HepG2 (cell line): Measurements from ENCODE around the gene FCN3. TPM values are rescaled to one million over a fixed set of nuclear protein-coding genes. Genes with fewer than 3 reads are reported as not detected.

ENCODE experiments used
- ARNT2 ChIP-seq: sonication (generic); formaldehyde crosslinking; IDR thresholded peaks from 2 replicates; pipeline ENCODE4 v1.8.0; 2022; ENCODE audit warnings: mild to moderate bottlenecking, low read depth, missing genetic modification reagents, moderate library complexity
- IRF2 ChIP-seq: IDR thresholded peaks from 2 replicates; pipeline ENCODE4 v1.6.1; 2018; ENCODE audit warnings: missing genetic modification reagents, missing compliant biosample characterization
- KDM6A ChIP-seq: IDR thresholded peaks from 2 replicates; pipeline ENCODE4 v1.6.1; 2016; ENCODE audit warnings: low read depth
- NFYB ChIP-seq: sonication (generic); formaldehyde crosslinking; IDR thresholded peaks from 2 replicates; pipeline ENCODE4 v1.4.0; 2020; ENCODE audit warnings: missing genetic modification reagents
- PRMT3 ChIP-seq: sonication (generic); formaldehyde crosslinking; IDR thresholded peaks from 2 replicates; pipeline ENCODE4 v1.8.1; 2022; ENCODE audit warnings: low read depth, mild to moderate bottlenecking, moderate library complexity, missing genetic modification reagents, borderline replicate concordance
- SCMH1 ChIP-seq: sonication (generic); formaldehyde crosslinking; IDR thresholded peaks from 2 replicates; pipeline ENCODE4 v1.9.0; 2021; ENCODE audit warnings: missing genetic modification reagents, mild to moderate bottlenecking, borderline replicate concordance
- SMARCC2 ChIP-seq: fragments of 450-650 bp; IDR thresholded peaks from 2 replicates; pipeline ENCODE4 v1.6.1; 2017; ENCODE audit warnings: antibody characterized with exemption, mild to moderate bottlenecking
- SP1 ChIP-seq, 2 experiments: fragments of 450-650 bp in 1 of 2; sonication (generic) in 1 of 2; formaldehyde crosslinking in 1 of 2; IDR thresholded peaks; 2 replicates each; pipeline versions ENCODE4 v1.4.0 to v1.6.1; 2016 to 2020; ENCODE audit warnings: missing genetic modification reagents in 1 of 2
- STAG1 ChIP-seq: sonication (generic); formaldehyde crosslinking; IDR thresholded peaks from 2 replicates; pipeline ENCODE4 v1.4.0; 2020; ENCODE audit warnings: missing genetic modification reagents
- ZBTB7B ChIP-seq: sonication (generic); formaldehyde crosslinking; IDR thresholded peaks from 2 replicates; pipeline ENCODE4 v1.4.0; 2020; ENCODE audit warnings: missing genetic modification reagents
- ZNF33B ChIP-seq: sonication (generic); formaldehyde crosslinking; IDR thresholded peaks from 2 replicates; pipeline ENCODE4 v1.5.1; 2020; ENCODE audit warnings: mild to moderate bottlenecking, missing genetic modification reagents
- ZNF44 ChIP-seq: sonication (generic); formaldehyde crosslinking; IDR thresholded peaks from 2 replicates; pipeline ENCODE4 v1.5.1; 2020; ENCODE audit warnings: mild to moderate bottlenecking, missing genetic modification reagents
- ZNF496 ChIP-seq: sonication (generic); formaldehyde crosslinking; IDR thresholded peaks from 2 replicates; pipeline ENCODE4 v1.8.1; 2023; ENCODE audit warnings: mild to moderate bottlenecking, moderate library complexity, missing genetic modification reagents; ENCODE audit not compliant: insufficient replicate concordance
- ZNF678 ChIP-seq: sonication (generic); formaldehyde crosslinking; IDR thresholded peaks from 2 replicates; pipeline ENCODE4 v1.4.0; 2020; ENCODE audit warnings: mild to moderate bottlenecking, missing genetic modification reagents
- ZNF839 ChIP-seq: sonication (generic); formaldehyde crosslinking; IDR thresholded peaks from 2 replicates; pipeline ENCODE4 v1.4.0; 2020; ENCODE audit warnings: missing genetic modification reagents, mild to moderate bottlenecking, borderline replicate concordance
- polyA plus RNA-seq, 8 experiments: library from polyadenylated mRNA; depleted of rRNA in 3 of 8; stranded (reverse) in 7 of 8; unstranded in 1 of 8; fragments of >200 nt; fragmentation: Illumina TruSeq in 4 of 8; extraction: Trizol in 4 of 8; gene quantifications; 2 replicates each; pipeline versions ENCODE4 v1.2.1 to v1.2.3, GENCODE V29; 2011 to 2016; ENCODE audit warnings: low read depth in 4 of 8, missing spikeins in 1 of 8, mixed read lengths in 1 of 8; ENCODE audit not compliant: insufficient read depth in 1 of 8
- total RNA-seq, 5 experiments: library from RNA; depleted of rRNA; stranded (reverse); fragments of >200 nt; fragmentation: Illumina TruSeq; extraction: Trizol; gene quantifications; 2 replicates each; pipeline ENCODE4 v1.2.3, GENCODE V29; 2016; ENCODE audit warnings: low read depth in 1 of 5
- TF ChIP-seq, protein P1 (sequence below): sonication (generic); formaldehyde crosslinking; IDR thresholded peaks from 2 replicates; pipeline ENCODE4 v1.8.0; 2022; ENCODE audit warnings: missing genetic modification reagents, mild to moderate bottlenecking, borderline replicate concordance
- TF ChIP-seq, protein P2 (sequence below): sonication (generic); formaldehyde crosslinking; IDR thresholded peaks from 2 replicates; pipeline ENCODE4 v1.4.0; 2020; ENCODE audit warnings: missing genetic modification reagents
- TF ChIP-seq, protein P3 (sequence below): sonication (generic); formaldehyde crosslinking; IDR thresholded peaks from 2 replicates; pipeline ENCODE4 v1.5.1; 2020; ENCODE audit warnings: missing genetic modification reagents, mild to moderate bottlenecking, borderline replicate concordance
- TF ChIP-seq, protein P4 (sequence below), 2 experiments: sonication (generic) in 1 of 2; formaldehyde crosslinking in 1 of 2; IDR thresholded peaks; 2 replicates each; pipeline versions ENCODE4 v1.4.0 to v1.6.1; 2018 to 2020; ENCODE audit warnings: missing genetic modification reagents in 2 of 2, borderline replicate concordance in 1 of 2, low read depth in 1 of 2, mild to moderate bottlenecking in 1 of 2, missing biosample characterization in 1 of 2
- TF ChIP-seq, protein P5 (sequence below): sonication (generic); formaldehyde crosslinking; IDR thresholded peaks from 2 replicates; pipeline ENCODE4 v1.4.0; 2020; ENCODE audit warnings: missing genetic modification reagents

FCN3 gene
- total and polyA plus RNA-seq, 2 of the 13 experiments (the other 11 are each of a cell fraction or from before 2014, with no cell fraction given): not detected

DNA sequence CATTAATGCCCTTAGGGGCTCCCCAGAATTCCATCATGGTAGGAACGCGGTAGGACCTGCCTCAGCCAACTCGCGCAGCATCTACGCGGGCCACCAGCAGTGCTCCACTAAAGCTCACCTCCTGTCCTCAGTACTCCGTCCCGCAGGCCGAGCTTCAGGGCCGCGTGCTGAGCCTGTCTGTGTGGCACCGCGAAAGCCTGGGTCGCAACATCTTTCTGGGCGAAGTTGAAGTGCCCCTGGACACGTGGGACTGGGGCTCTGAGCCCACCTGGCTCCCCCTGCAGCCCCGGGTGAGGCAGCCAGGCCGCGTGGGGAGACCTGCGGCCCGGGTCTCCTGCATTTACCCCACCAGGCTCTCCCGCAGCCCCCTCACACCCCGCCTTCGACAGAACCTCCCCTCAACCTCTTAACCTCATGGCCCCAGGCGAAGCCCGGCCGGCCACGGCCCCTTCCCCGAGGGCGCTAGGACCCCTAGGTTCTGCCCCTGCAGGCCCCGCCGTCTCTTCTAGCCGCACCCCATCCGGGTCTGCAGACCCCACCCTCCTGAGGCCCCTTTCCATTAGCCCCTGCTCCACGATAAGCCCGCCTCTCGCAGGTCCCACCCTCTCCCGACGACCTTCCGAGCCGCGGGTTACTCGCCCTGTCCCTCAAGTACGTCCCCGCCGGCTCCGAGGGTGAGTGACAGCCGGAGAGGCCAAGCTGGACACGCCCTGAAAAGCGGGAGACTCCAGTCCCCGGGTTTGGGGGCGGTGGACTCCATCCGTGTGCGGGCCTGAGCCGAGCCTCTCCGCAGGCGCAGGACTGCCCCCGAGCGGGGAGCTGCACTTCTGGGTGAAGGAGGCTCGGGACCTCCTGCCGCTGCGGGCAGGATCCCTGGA is 23.7 kb downstream of the FCN3 start (continued):
- no peak for TF ChIP-seq IRF2 (CRISPR knock-in tag)
- 0 out of 2 replicates have a peak, but pooled peaks have one; percentile 24 for TF ChIP-seq ZBTB7B (CRISPR knock-in tag)
- TF ChIP-seq ARNT2 (CRISPR knock-in tag): no peak
- TF ChIP-seq, protein P1, sequence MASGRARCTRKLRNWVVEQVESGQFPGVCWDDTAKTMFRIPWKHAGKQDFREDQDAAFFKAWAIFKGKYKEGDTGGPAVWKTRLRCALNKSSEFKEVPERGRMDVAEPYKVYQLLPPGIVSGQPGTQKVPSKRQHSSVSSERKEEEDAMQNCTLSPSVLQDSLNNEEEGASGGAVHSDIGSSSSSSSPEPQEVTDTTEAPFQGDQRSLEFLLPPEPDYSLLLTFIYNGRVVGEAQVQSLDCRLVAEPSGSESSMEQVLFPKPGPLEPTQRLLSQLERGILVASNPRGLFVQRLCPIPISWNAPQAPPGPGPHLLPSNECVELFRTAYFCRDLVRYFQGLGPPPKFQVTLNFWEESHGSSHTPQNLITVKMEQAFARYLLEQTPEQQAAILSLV (CRISPR knock-in tag): peak; percentile 52; the same call in 1 of the 2 replicates
- TF ChIP-seq, protein P2, sequence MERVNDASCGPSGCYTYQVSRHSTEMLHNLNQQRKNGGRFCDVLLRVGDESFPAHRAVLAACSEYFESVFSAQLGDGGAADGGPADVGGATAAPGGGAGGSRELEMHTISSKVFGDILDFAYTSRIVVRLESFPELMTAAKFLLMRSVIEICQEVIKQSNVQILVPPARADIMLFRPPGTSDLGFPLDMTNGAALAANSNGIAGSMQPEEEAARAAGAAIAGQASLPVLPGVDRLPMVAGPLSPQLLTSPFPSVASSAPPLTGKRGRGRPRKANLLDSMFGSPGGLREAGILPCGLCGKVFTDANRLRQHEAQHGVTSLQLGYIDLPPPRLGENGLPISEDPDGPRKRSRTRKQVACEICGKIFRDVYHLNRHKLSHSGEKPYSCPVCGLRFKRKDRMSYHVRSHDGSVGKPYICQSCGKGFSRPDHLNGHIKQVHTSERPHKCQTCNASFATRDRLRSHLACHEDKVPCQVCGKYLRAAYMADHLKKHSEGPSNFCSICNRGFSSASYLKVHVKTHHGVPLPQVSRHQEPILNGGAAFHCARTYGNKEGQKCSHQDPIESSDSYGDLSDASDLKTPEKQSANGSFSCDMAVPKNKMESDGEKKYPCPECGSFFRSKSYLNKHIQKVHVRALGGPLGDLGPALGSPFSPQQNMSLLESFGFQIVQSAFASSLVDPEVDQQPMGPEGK: peak; percentile 25; the same call in 1 of the 2 replicates
- no peak for TF ChIP-seq SP1 (IDR thresholded peaks at IDR 0.05)
- TF ChIP-seq SP1 (CRISPR knock-in tag; IDR thresholded peaks at IDR 0.05): 0 out of 2 replicates have a peak, but pooled peaks have one; percentile 3
- TF ChIP-seq STAG1: 0 out of 2 replicates have a peak, but pooled peaks have one; percentile 28
- TF ChIP-seq ZNF44 (CRISPR knock-in tag): no peak
- peak; percentile 52 for TF ChIP-seq NFYB
- no peak for TF ChIP-seq PRMT3 (CRISPR knock-in tag)
- TF ChIP-seq SCMH1 (CRISPR knock-in tag): no peak
- no peak for TF ChIP-seq ZNF678
- no peak for TF ChIP-seq ZNF33B (CRISPR knock-in tag)
- TF ChIP-seq, protein P3, sequence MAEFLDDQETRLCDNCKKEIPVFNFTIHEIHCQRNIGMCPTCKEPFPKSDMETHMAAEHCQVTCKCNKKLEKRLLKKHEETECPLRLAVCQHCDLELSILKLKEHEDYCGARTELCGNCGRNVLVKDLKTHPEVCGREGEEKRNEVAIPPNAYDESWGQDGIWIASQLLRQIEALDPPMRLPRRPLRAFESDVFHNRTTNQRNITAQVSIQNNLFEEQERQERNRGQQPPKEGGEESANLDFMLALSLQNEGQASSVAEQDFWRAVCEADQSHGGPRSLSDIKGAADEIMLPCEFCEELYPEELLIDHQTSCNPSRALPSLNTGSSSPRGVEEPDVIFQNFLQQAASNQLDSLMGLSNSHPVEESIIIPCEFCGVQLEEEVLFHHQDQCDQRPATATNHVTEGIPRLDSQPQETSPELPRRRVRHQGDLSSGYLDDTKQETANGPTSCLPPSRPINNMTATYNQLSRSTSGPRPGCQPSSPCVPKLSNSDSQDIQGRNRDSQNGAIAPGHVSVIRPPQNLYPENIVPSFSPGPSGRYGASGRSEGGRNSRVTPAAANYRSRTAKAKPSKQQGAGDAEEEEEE: no peak
- no peak for TF ChIP-seq KDM6A (CRISPR knock-in tag)
- TF ChIP-seq ZNF839 (CRISPR knock-in tag): 0 out of 2 replicates have a peak, but pooled peaks have one; percentile 29
- TF ChIP-seq SMARCC2: no peak
- TF ChIP-seq, protein P4, sequence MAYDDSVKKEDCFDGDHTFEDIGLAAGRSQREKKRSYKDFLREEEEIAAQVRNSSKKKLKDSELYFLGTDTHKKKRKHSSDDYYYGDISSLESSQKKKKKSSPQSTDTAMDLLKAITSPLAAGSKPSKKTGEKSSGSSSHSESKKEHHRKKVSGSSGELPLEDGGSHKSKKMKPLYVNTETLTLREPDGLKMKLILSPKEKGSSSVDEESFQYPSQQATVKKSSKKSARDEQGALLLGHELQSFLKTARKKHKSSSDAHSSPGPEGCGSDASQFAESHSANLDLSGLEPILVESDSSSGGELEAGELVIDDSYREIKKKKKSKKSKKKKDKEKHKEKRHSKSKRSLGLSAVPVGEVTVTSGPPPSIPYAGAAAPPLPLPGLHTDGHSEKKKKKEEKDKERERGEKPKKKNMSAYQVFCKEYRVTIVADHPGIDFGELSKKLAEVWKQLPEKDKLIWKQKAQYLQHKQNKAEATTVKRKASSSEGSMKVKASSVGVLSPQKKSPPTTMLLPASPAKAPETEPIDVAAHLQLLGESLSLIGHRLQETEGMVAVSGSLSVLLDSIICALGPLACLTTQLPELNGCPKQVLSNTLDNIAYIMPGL (CRISPR knock-in tag; IDR thresholded peaks at IDR 0.05; ENCODE audit: borderline replicate concordance in 1 of 2, low read depth in 1 of 2): 0 out of 4 replicates have a peak, but pooled peaks of 1 of the 2 experiments have one; percentile 36
- TF ChIP-seq ZNF496 (CRISPR knock-in tag): no peak
- TF ChIP-seq, protein P5, sequence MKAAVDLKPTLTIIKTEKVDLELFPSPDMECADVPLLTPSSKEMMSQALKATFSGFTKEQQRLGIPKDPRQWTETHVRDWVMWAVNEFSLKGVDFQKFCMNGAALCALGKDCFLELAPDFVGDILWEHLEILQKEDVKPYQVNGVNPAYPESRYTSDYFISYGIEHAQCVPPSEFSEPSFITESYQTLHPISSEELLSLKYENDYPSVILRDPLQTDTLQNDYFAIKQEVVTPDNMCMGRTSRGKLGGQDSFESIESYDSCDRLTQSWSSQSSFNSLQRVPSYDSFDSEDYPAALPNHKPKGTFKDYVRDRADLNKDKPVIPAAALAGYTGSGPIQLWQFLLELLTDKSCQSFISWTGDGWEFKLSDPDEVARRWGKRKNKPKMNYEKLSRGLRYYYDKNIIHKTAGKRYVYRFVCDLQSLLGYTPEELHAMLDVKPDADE (CRISPR knock-in tag): no peak
